WTC11 (cell line): ENCODE results near the gene INMT. TPM values are rescaled to one million over a fixed set of nuclear protein-coding genes. Genes with fewer than 3 reads are reported as not detected.
A peak's percentile ranks its signal among the peaks of the same experiment; 100 is the strongest.

ENCODE experiments used
- ATAC-seq: fragments of 200-7000 bp; cut with Tn5 transposase; 2 replicates; pipeline ENCODE4 v1.10.0; 2021; ENCODE audit warnings: mild to moderate bottlenecking, moderate library complexity
- CTCF ChIA-PET: fragments of 300-600 bp; sonication (Branson Sonifier 250); formaldehyde crosslinking; loops from one replicate; lab custom pipeline; 2021; ENCODE audit warnings: antibody characterized with exemption; lab: Charles Lee
- POLR2A ChIA-PET: fragments of 350-600 bp; sonication (Branson Sonifier 250); formaldehyde crosslinking; loops from one replicate; lab custom pipeline; 2021; ENCODE audit warnings: antibody characterized with exemption; lab: Charles Lee
- DNase-seq: peaks from one replicate; pipeline ENCODE4 v3.0.0; 2021; ENCODE audit warnings: low spot score
- H3K27ac Mint-ChIP-seq: 2 replicates; pipeline ENCODE4 v1.8.0; 2021; ENCODE audit warnings: mixed read lengths
- H3K27me3 Mint-ChIP-seq: 2 replicates; pipeline ENCODE4 v1.8.0; 2021; ENCODE audit warnings: low read depth, mild to moderate bottlenecking, moderate library complexity, mixed read lengths
- H3K36me3 Mint-ChIP-seq: 2 replicates; pipeline ENCODE4 v1.8.0; 2021; ENCODE audit warnings: mixed read lengths
- H3K4me1 Mint-ChIP-seq: 2 replicates; pipeline ENCODE4 v1.8.0; 2022; ENCODE audit warnings: mixed read lengths
- H3K4me3 Mint-ChIP-seq: 2 replicates; pipeline ENCODE4 v1.8.0; 2021; ENCODE audit warnings: mild to moderate bottlenecking, moderate library complexity, mixed read lengths
- H3K9me3 Mint-ChIP-seq: 2 replicates; pipeline ENCODE4 v1.8.0; 2021; ENCODE audit warnings: mixed read lengths
- CBFB ChIP-seq: sonication (generic); formaldehyde crosslinking; IDR thresholded peaks from 2 replicates; pipeline ENCODE4 v1.8.1; 2022; ENCODE audit warnings: mild to moderate bottlenecking, low read depth, missing genetic modification reagents
- CREM ChIP-seq: sonication (generic); formaldehyde crosslinking; IDR thresholded peaks from 2 replicates; pipeline ENCODE4 v1.8.1; 2022; ENCODE audit warnings: mild to moderate bottlenecking, missing genetic modification reagents, moderate library complexity
- GTF2I ChIP-seq: fragments of 250-450 bp; sonication (Bioruptor Pico); conservative IDR thresholded peaks from 2 replicates; pipeline ENCODE4 v1.4.0; 2021; ENCODE audit warnings: mild to moderate bottlenecking
- MXD4 ChIP-seq: fragments of 250-450 bp; sonication (Bioruptor Pico); IDR thresholded peaks from 2 replicates; pipeline ENCODE4 v1.8.0; 2021; ENCODE audit warnings: mild to moderate bottlenecking, moderate library complexity, borderline replicate concordance
- MYBL2 ChIP-seq: sonication (generic); formaldehyde crosslinking; IDR thresholded peaks from 2 replicates; pipeline ENCODE4 v1.8.1; 2023; ENCODE audit warnings: mild to moderate bottlenecking, moderate library complexity, missing genetic modification reagents
- NFE2L1 ChIP-seq: sonication (generic); formaldehyde crosslinking; IDR thresholded peaks from 2 replicates; pipeline ENCODE4 v1.8.1; 2023; ENCODE audit warnings: missing genetic modification reagents
- NR3C1 ChIP-seq: sonication (generic); formaldehyde crosslinking; conservative IDR thresholded peaks from 2 replicates; pipeline ENCODE4 v1.8.1; 2023; ENCODE audit warnings: low read depth, mild to moderate bottlenecking, missing genetic modification reagents
- PRRX2 ChIP-seq: fragments of 250-450 bp; sonication (Bioruptor Pico); IDR thresholded peaks from 2 replicates; pipeline ENCODE4 v1.8.0; 2021; ENCODE audit warnings: mild to moderate bottlenecking
- SMAD4 ChIP-seq: sonication (generic); formaldehyde crosslinking; IDR thresholded peaks from 2 replicates; pipeline ENCODE4 v1.8.0; 2022; ENCODE audit warnings: mild to moderate bottlenecking, missing genetic modification reagents
- SP1 ChIP-seq: sonication (generic); formaldehyde crosslinking; conservative IDR thresholded peaks from 2 replicates; pipeline ENCODE4 v1.8.1; 2022; ENCODE audit warnings: missing genetic modification reagents
- TCF7 ChIP-seq: sonication (generic); formaldehyde crosslinking; IDR thresholded peaks from 2 replicates; pipeline ENCODE4 v1.8.0; 2022; ENCODE audit warnings: mild to moderate bottlenecking, low read depth, missing genetic modification reagents, moderate library complexity
- ZNF232 ChIP-seq: sonication (generic); formaldehyde crosslinking; IDR thresholded peaks from 2 replicates; pipeline ENCODE4 v1.8.0; 2022; ENCODE audit warnings: mild to moderate bottlenecking, missing genetic modification reagents
- ZNF263 ChIP-seq: sonication (generic); formaldehyde crosslinking; IDR thresholded peaks from 2 replicates; pipeline ENCODE4 v1.8.1; 2022; ENCODE audit warnings: low read depth, mild to moderate bottlenecking, moderate library complexity, missing genetic modification reagents
- ZNF671 ChIP-seq: fragments of 250-450 bp; sonication (Bioruptor Pico); IDR thresholded peaks from 2 replicates; pipeline ENCODE4 v1.8.0; 2021; ENCODE audit warnings: mild to moderate bottlenecking
- total RNA-seq: library from RNA; stranded (reverse); gene quantifications from 3 replicates; pipeline ENCODE4 v1.2.3, GENCODE V29; 2021
- TF ChIP-seq, protein P1 (sequence below): sonication (generic); formaldehyde crosslinking; IDR thresholded peaks from 2 replicates; pipeline ENCODE4 v1.8.1; 2023; ENCODE audit warnings: mild to moderate bottlenecking, missing genetic modification reagents
- TF ChIP-seq, protein P2 (sequence below): sonication (generic); formaldehyde crosslinking; IDR thresholded peaks from 2 replicates; pipeline ENCODE4 v1.8.0; 2022; ENCODE audit warnings: mild to moderate bottlenecking, missing genetic modification reagents
- TF ChIP-seq, protein P3 (sequence below): sonication (generic); formaldehyde crosslinking; IDR thresholded peaks from 2 replicates; pipeline ENCODE4 v1.8.1; 2023; ENCODE audit warnings: mild to moderate bottlenecking, missing genetic modification reagents
- TF ChIP-seq, protein P4 (sequence below): sonication (generic); formaldehyde crosslinking; conservative IDR thresholded peaks from 2 replicates; pipeline ENCODE4 v1.8.1; 2022; ENCODE audit warnings: mild to moderate bottlenecking, missing genetic modification reagents
- TF ChIP-seq, protein P5 (sequence below): fragments of 250-450 bp; sonication (Bioruptor Pico); IDR thresholded peaks from 2 replicates; pipeline ENCODE4 v2.1.2; 2022; ENCODE audit warnings: mild to moderate bottlenecking, moderate library complexity
- TF ChIP-seq, protein P6 (sequence below): fragments of 250-450 bp; sonication (Bioruptor Pico); conservative IDR thresholded peaks from 2 replicates; pipeline ENCODE4 v1.9.0; 2021; ENCODE audit warnings: mild to moderate bottlenecking
- TF ChIP-seq, protein P7 (sequence below): sonication (generic); formaldehyde crosslinking; IDR thresholded peaks from 2 replicates; pipeline ENCODE4 v1.8.0; 2023; ENCODE audit warnings: mild to moderate bottlenecking, missing genetic modification reagents
- TF ChIP-seq, protein P8 (sequence below): sonication (generic); formaldehyde crosslinking; IDR thresholded peaks from 2 replicates; pipeline ENCODE4 v1.8.1; 2022; ENCODE audit warnings: low read depth, missing genetic modification reagents, borderline replicate concordance
- TF ChIP-seq, protein P9 (sequence below): fragments of 250-450 bp; sonication (Bioruptor Pico); IDR thresholded peaks from 2 replicates; pipeline ENCODE4 v1.9.0; 2021; ENCODE audit warnings: moderate library complexity, mild to moderate bottlenecking, inconsistent platforms, borderline replicate concordance

INMT gene
- total RNA-seq, 1 experiment from 2014 or later = 3.5 TPM

DNA sequence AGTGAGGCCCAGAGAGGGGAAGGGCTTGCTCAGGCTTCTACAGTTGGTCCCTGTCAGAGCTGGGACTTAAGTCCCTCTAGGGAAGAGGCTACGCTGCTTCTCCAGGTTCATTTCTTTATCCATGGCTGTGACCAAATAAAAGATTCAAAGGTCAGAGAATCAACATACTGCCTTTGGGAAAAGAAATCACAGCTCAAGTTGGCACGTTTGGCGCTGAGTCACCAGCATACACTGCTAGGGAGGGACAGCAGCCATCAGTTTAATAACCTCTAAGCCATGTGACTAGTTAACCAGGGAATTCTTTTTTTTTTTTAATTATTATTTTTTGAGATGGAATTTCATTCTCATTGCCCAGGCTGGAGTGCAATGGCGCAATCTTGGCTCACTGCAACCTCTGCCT lies 41.3 kb upstream of the INMT start (continued):
- TF ChIP-seq, protein P1, sequence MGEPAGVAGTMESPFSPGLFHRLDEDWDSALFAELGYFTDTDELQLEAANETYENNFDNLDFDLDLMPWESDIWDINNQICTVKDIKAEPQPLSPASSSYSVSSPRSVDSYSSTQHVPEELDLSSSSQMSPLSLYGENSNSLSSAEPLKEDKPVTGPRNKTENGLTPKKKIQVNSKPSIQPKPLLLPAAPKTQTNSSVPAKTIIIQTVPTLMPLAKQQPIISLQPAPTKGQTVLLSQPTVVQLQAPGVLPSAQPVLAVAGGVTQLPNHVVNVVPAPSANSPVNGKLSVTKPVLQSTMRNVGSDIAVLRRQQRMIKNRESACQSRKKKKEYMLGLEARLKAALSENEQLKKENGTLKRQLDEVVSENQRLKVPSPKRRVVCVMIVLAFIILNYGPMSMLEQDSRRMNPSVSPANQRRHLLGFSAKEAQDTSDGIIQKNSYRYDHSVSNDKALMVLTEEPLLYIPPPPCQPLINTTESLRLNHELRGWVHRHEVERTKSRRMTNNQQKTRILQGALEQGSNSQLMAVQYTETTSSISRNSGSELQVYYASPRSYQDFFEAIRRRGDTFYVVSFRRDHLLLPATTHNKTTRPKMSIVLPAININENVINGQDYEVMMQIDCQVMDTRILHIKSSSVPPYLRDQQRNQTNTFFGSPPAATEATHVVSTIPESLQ (CRISPR knock-in tag) = no peak
- TF ChIP-seq, protein P2, sequence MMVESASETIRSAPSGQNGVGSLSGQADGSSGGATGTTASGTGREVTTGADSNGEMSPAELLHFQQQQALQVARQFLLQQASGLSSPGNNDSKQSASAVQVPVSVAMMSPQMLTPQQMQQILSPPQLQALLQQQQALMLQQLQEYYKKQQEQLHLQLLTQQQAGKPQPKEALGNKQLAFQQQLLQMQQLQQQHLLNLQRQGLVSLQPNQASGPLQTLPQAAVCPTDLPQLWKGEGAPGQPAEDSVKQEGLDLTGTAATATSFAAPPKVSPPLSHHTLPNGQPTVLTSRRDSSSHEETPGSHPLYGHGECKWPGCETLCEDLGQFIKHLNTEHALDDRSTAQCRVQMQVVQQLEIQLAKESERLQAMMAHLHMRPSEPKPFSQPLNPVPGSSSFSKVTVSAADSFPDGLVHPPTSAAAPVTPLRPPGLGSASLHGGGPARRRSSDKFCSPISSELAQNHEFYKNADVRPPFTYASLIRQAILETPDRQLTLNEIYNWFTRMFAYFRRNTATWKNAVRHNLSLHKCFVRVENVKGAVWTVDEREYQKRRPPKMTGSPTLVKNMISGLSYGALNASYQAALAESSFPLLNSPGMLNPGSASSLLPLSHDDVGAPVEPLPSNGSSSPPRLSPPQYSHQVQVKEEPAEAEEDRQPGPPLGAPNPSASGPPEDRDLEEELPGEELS (CRISPR knock-in tag) = no peak
- no peak for TF ChIP-seq NR3C1 (CRISPR knock-in tag)
- TF ChIP-seq TCF7 (CRISPR knock-in tag) = no peak
- no peak for TF ChIP-seq CBFB
- no peak for TF ChIP-seq MYBL2 (CRISPR knock-in tag)
- no peak for TF ChIP-seq ZNF671 (CRISPR knock-in tag)
- no peak for TF ChIP-seq GTF2I (CRISPR knock-in tag)
- no peak for TF ChIP-seq ZNF263

DNA sequence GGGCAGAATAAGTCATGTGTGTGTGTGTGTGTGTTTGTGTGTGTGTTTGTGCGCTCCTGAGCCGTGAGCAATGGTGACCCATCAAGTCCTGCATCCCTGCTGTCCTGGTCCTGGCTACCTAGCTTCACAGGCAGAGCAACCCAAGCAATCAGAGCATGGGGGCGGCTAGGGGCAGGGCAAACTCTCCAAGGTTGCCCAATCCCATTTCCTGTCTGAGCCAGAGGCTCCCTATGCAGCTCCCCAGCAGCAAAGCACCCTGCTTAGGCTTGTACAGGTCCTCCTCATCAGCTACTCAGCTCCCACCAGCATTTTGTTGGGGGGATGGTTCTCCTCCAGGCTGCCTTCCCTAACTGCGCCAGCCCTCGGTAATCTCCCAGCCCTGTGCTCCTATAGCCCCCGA lies 38.5 kb upstream of the INMT start:
- Mint-ChIP-seq H3K27ac (no peak overlapping the region), H3K4me1 (peaks cover 9% of the 10 kb centered on the region), H3K4me3 (no peak overlapping the region), H3K9me3 (peaks cover 23% of the 10 kb centered on the region), H3K27me3 (peaks cover 21% of the 10 kb centered on the region), H3K36me3 (peaks cover 15% of the 10 kb centered on the region)
- ChIA-PET POLR2A (no interaction called here), CTCF (interaction anchor here (1.2 to 1.6 kb wide), 2 partner anchors 15 to 32 kb away, joined by 4 read pairs; no protein-coding TSS in a partner anchor)
- no peak for DNase-seq
- peak; percentile 41 for ATAC-seq
- TF ChIP-seq, protein P3, sequence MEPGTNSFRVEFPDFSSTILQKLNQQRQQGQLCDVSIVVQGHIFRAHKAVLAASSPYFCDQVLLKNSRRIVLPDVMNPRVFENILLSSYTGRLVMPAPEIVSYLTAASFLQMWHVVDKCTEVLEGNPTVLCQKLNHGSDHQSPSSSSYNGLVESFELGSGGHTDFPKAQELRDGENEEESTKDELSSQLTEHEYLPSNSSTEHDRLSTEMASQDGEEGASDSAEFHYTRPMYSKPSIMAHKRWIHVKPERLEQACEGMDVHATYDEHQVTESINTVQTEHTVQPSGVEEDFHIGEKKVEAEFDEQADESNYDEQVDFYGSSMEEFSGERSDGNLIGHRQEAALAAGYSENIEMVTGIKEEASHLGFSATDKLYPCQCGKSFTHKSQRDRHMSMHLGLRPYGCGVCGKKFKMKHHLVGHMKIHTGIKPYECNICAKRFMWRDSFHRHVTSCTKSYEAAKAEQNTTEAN = no peak
- TF ChIP-seq NR3C1 (CRISPR knock-in tag) (no peak), MXD4 (CRISPR knock-in tag) (no peak), PRRX2 (CRISPR knock-in tag) (no peak), SP1 (no peak), CBFB (no peak), TCF7 (CRISPR knock-in tag) (no peak), ZNF232 (CRISPR knock-in tag) (no peak), NFE2L1 (no peak), CREM (CRISPR knock-in tag) (no peak), SMAD4 (CRISPR knock-in tag) (no peak)
- TF ChIP-seq, protein P4, sequence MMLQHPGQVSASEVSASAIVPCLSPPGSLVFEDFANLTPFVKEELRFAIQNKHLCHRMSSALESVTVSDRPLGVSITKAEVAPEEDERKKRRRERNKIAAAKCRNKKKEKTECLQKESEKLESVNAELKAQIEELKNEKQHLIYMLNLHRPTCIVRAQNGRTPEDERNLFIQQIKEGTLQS (CRISPR knock-in tag) = no peak
- TF ChIP-seq, protein P5, sequence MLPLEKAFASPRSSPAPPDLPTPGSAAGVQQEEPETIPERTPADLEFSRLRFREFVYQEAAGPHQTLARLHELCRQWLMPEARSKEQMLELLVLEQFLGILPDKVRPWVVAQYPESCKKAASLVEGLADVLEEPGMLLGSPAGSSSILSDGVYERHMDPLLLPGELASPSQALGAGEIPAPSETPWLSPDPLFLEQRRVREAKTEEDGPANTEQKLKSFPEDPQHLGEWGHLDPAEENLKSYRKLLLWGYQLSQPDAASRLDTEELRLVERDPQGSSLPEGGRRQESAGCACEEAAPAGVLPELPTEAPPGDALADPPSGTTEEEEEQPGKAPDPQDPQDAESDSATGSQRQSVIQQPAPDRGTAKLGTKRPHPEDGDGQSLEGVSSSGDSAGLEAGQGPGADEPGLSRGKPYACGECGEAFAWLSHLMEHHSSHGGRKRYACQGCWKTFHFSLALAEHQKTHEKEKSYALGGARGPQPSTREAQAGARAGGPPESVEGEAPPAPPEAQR (CRISPR knock-in tag) = no peak
- TF ChIP-seq, protein P6, sequence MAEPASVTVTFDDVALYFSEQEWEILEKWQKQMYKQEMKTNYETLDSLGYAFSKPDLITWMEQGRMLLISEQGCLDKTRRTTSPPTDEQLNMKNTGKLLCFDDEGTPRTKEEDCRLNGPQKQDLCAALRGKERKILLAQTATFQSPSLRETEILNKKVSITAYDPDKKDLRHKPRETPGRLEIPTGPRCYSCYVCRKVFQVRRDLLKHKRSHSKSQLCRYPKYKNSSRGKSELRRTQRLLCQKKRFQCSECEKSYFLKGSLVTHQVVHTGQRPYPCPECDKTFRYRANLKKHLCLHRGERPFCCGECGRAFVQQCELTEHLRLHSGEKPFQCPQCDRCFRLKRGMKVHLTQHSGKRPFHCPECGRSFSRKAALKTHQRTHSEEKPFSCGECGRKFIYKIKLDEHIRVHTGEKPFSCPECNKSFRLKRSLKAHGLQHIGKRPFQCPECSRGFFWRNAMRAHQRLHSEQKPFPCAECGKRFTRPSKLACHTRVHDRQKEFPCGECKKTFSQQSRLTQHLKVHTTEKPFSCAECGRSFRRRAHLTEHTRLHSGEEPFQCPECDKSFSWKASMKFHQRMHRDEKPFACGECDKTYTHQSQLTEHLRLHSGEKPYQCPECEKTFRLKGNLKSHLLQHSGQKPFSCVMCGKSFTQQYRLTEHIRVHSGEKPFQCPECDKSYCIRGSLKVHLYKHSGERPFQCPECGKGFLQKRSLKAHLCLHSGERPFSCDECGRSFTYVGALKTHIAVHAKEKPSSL (CRISPR knock-in tag) = no peak
- TF ChIP-seq, protein P7, sequence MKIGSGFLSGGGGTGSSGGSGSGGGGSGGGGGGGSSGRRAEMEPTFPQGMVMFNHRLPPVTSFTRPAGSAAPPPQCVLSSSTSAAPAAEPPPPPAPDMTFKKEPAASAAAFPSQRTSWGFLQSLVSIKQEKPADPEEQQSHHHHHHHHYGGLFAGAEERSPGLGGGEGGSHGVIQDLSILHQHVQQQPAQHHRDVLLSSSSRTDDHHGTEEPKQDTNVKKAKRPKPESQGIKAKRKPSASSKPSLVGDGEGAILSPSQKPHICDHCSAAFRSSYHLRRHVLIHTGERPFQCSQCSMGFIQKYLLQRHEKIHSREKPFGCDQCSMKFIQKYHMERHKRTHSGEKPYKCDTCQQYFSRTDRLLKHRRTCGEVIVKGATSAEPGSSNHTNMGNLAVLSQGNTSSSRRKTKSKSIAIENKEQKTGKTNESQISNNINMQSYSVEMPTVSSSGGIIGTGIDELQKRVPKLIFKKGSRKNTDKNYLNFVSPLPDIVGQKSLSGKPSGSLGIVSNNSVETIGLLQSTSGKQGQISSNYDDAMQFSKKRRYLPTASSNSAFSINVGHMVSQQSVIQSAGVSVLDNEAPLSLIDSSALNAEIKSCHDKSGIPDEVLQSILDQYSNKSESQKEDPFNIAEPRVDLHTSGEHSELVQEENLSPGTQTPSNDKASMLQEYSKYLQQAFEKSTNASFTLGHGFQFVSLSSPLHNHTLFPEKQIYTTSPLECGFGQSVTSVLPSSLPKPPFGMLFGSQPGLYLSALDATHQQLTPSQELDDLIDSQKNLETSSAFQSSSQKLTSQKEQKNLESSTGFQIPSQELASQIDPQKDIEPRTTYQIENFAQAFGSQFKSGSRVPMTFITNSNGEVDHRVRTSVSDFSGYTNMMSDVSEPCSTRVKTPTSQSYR = no peak
- TF ChIP-seq, protein P8, sequence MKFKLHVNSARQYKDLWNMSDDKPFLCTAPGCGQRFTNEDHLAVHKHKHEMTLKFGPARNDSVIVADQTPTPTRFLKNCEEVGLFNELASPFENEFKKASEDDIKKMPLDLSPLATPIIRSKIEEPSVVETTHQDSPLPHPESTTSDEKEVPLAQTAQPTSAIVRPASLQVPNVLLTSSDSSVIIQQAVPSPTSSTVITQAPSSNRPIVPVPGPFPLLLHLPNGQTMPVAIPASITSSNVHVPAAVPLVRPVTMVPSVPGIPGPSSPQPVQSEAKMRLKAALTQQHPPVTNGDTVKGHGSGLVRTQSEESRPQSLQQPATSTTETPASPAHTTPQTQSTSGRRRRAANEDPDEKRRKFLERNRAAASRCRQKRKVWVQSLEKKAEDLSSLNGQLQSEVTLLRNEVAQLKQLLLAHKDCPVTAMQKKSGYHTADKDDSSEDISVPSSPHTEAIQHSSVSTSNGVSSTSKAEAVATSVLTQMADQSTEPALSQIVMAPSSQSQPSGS (CRISPR knock-in tag) = no peak
- TF ChIP-seq, protein P9, sequence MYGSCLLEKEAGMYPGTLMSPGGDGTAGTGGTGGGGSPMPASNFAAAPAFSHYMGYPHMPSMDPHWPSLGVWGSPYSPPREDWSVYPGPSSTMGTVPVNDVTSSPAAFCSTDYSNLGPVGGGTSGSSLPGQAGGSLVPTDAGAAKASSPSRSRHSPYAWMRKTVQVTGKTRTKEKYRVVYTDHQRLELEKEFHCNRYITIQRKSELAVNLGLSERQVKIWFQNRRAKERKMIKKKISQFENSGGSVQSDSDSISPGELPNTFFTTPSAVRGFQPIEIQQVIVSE = no peak
